CD4-positive, alpha-beta T cell treated with Interleukin-17A for 1 hour (primary cell): ENCODE results near the gene IL1F10.
"Not testable (repeated sequence)": the region's sequence is repeated elsewhere in the genome, so short reads cannot be mapped to it uniquely, and the experiment has no call there.

ENCODE experiments used
- DNase-seq: peaks from one replicate; pipeline ENCODE4 v3.0.0-alpha.2; 2020

IL1F10 gene

GRCh38 chr2:113084249-113085000, 16.7 kb downstream of the IL1F10 start:
- DNase-seq = peak; percentile 28

- no peak for DNase-seq
Measured at GRCh38 chr2:113085542-113085941, 17.8 kb downstream of the IL1F10 start.

- no peak for DNase-seq
Measured at GRCh38 chr2:113088213-113088992, 20.6 kb downstream of the IL1F10 start.

- no peak for DNase-seq
Measured at GRCh38 chr2:113089916-113090315, 22.1 kb downstream of the IL1F10 start.

GRCh38 chr2:113091231-113091896, 23.6 kb downstream of the IL1F10 start:
- DNase-seq = no peak

- no peak for DNase-seq
Measured at GRCh38 chr2:113092864-113093612, 25.3 kb downstream of the IL1F10 start.

GRCh38 chr2:113093613-113093977, 25.8 kb downstream of the IL1F10 start:
- no peak for DNase-seq

GRCh38 chr2:113096306-113096705, 28.5 kb downstream of the IL1F10 start:
- not testable (repeated sequence) for DNase-seq

- DNase-seq = not testable (repeated sequence)
Measured at GRCh38 chr2:113096842-113097618, 29.3 kb downstream of the IL1F10 start.

GRCh38 chr2:113098041-113098440, 30.3 kb downstream of the IL1F10 start:
- DNase-seq = peak; percentile 39

- no peak for DNase-seq
Measured at GRCh38 chr2:113098532-113098931, 30.8 kb downstream of the IL1F10 start.

GRCh38 chr2:113102133-113102532, 34.4 kb downstream of the IL1F10 start:
- no peak for DNase-seq

GRCh38 chr2:113103277-113103676, 35.5 kb downstream of the IL1F10 start:
- DNase-seq = no peak

- DNase-seq = no peak
Measured at GRCh38 chr2:113104054-113104611, 36.4 kb downstream of the IL1F10 start.

- no peak for DNase-seq
Measured at GRCh38 chr2:113105047-113105785, 37.4 kb downstream of the IL1F10 start.

GRCh38 chr2:113111121-113111520, 43.4 kb downstream of the IL1F10 start:
- DNase-seq = no peak

GRCh38 chr2:113111823-113112287, 44.1 kb downstream of the IL1F10 start:
- DNase-seq = peak; percentile 17

GRCh38 chr2:113112441-113112840, 44.7 kb downstream of the IL1F10 start:
- DNase-seq = no peak

- no peak for DNase-seq
Measured at GRCh38 chr2:113112871-113113270, 45.1 kb downstream of the IL1F10 start.

- DNase-seq = no peak
Measured at GRCh38 chr2:113113807-113114206, 46.0 kb downstream of the IL1F10 start.
